Neuronal stem cell (in vitro differentiated cells): ENCODE data around the gene PITPNM3.

ENCODE experiments used
- DNase-seq: peaks from one replicate; pipeline ENCODE4 v3.0.0-alpha.2; 2013; ENCODE audit warnings: low spot score
- H2AFZ ChIP-seq: one replicate; pipeline ENCODE4 v1.6.1; 2013; ENCODE audit warnings: mild to moderate bottlenecking, low read length, inconsistent platforms
- H2AK5ac ChIP-seq: 2 replicates; pipeline ENCODE4 v1.6.1; 2013; ENCODE audit warnings: low read depth, mild to moderate bottlenecking, inconsistent platforms, low read length, moderate library complexity, mixed read lengths
- H2BK120ac ChIP-seq: 2 replicates; pipeline ENCODE4 v1.6.1; 2013; ENCODE audit warnings: low read depth, mild to moderate bottlenecking, inconsistent platforms, low read length, moderate library complexity, mixed read lengths
- H2BK12ac ChIP-seq: one replicate; pipeline ENCODE4 v1.6.1; 2013; ENCODE audit warnings: low read length, inconsistent platforms
- H2BK15ac ChIP-seq: 2 replicates; pipeline ENCODE4 v1.6.1; 2013; ENCODE audit warnings: mild to moderate bottlenecking, low read length, inconsistent platforms, mixed read lengths
- H2BK5ac ChIP-seq: one replicate; pipeline ENCODE4 v1.6.1; 2013; ENCODE audit warnings: inconsistent platforms, mild to moderate bottlenecking, low read length, moderate library complexity
- H3K14ac ChIP-seq: one replicate; pipeline ENCODE4 v1.6.1; 2013; ENCODE audit warnings: low read length, inconsistent platforms
- H3K18ac ChIP-seq: 2 replicates; pipeline ENCODE4 v1.6.1; 2013; ENCODE audit warnings: low read length, inconsistent platforms
- H3K23ac ChIP-seq: 2 replicates; pipeline ENCODE4 v1.6.1; 2013; ENCODE audit warnings: low read depth, mild to moderate bottlenecking, mixed read lengths, low read length, inconsistent platforms; ENCODE audit not compliant: poor library complexity
- H3K27ac ChIP-seq: replicated peaks from 3 replicates; pipeline ENCODE4 v1.5.1; 2013; ENCODE audit warnings: low read length, inconsistent platforms
- H3K27me3 ChIP-seq, 3 experiments: 2 replicates each; pipeline ENCODE4 v1.6.1; 2013; ENCODE audit warnings: low read length in 3 of 3, mild to moderate bottlenecking in 2 of 3, inconsistent platforms in 1 of 3, low read depth in 1 of 3, mixed read lengths in 1 of 3, moderate library complexity in 1 of 3; ENCODE audit not compliant: control insufficient read depth in 3 of 3, insufficient read depth in 3 of 3
- H3K36me3 ChIP-seq, 2 donors: replicated peaks in 1 of 2; 2 replicates each; pipeline ENCODE4 v1.6.1; 2013; ENCODE audit warnings: low read length in 2 of 2; ENCODE audit not compliant: control insufficient read depth in 2 of 2, insufficient read depth in 2 of 2
- H3K4ac ChIP-seq: 2 replicates; pipeline ENCODE4 v1.6.1; 2013; ENCODE audit warnings: inconsistent platforms, mild to moderate bottlenecking, low read length, moderate library complexity
- H3K4me1 ChIP-seq, 2 donors: 1 replicate in 1 of 2; 2 replicates in 1 of 2; pipeline ENCODE4 v1.6.1; 2013; ENCODE audit warnings: low read length in 2 of 2, low read depth in 1 of 2; ENCODE audit not compliant: control insufficient read depth in 2 of 2, insufficient read depth in 1 of 2
- H3K4me2 ChIP-seq: one replicate; pipeline ENCODE4 v1.6.1; 2013; ENCODE audit warnings: mild to moderate bottlenecking, low read length, inconsistent platforms; ENCODE audit not compliant: insufficient read depth, poor library complexity, severe bottlenecking
- H3K4me3 ChIP-seq, 2 donors: 2 replicates each; pipeline ENCODE4 v1.5.1; 2013; ENCODE audit warnings: low read length in 2 of 2, mild to moderate bottlenecking in 2 of 2, inconsistent platforms in 1 of 2, moderate library complexity in 1 of 2
- H3K79me1 ChIP-seq: one replicate; pipeline ENCODE4 v1.6.1; 2013; ENCODE audit warnings: low read depth, mild to moderate bottlenecking, inconsistent platforms, low read length, moderate library complexity
- H3K9ac ChIP-seq: one replicate; pipeline ENCODE4 v1.6.1; 2013; ENCODE audit warnings: mild to moderate bottlenecking, low read depth, low read length, inconsistent platforms; ENCODE audit not compliant: poor library complexity
- H3K9me3 ChIP-seq, 2 donors: replicated peaks in 1 of 2; 2 replicates each; pipeline versions ENCODE3 to v1.6.1; 2013; ENCODE audit warnings: low read length in 2 of 2, mild to moderate bottlenecking in 2 of 2, inconsistent platforms in 1 of 2, low read depth in 1 of 2, mixed read lengths in 1 of 2, moderate library complexity in 1 of 2; ENCODE audit not compliant: control insufficient read depth in 2 of 2, insufficient read depth in 1 of 2
- H4K8ac ChIP-seq: one replicate; pipeline ENCODE4 v1.6.1; 2013; ENCODE audit warnings: low read depth, mild to moderate bottlenecking, inconsistent platforms, low read length, moderate library complexity
- H4K91ac ChIP-seq: one replicate; pipeline ENCODE4 v1.6.1; 2013; ENCODE audit warnings: low read length, low read depth, mild to moderate bottlenecking, inconsistent platforms; ENCODE audit not compliant: poor library complexity
- WGBS, 2 donors: extraction: QIAGEN DNeasy Blood & Tissue Kit; methylation state at CpG; one replicate each; pipeline ENCODE4 v1.1.7; 2013; ENCODE audit warnings: missing lambda C conversion rate in 2 of 2, mixed read lengths in 1 of 2; ENCODE audit not compliant: insufficient read length in 2 of 2, insufficient replicate concordance in 1 of 2; ENCODE audit errors: extremely low coverage in 2 of 2; 5-methylcytosine and 5-hydroxymethylcytosine counted together

PITPNM3 gene

DNA sequence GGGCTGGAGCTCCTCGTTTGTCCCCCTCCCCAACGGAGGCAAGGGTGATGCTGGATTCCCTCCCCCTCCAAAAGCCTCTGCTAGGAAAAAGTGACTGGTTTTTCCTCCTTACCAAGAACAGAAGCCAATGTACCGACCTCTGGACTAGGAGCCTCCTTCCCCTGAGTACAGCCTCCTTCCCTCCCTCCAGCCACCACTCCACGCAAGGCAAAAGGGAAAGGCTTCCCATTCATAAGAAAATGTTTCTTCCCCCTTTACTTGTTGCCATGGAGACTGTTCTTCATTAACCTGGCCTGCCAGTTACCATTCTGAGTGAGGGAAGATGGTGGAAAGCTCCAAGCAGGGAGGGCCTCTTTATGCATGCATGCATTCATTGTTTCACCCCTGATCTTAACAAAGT, 116.4 kb downstream of the PITPNM3 start:
- Histone ChIP-seq H3K18ac (no peak overlapping the region), H3K4me2 (peak overlapping the region; percentile 39), H3K27ac (peak overlapping the region; percentile 84), H3K4me3 (no peak overlapping the region), H3K9me3 (peaks cover 0 to 5% of the 10 kb centered on the region in 2 donors), H3K14ac (no peak overlapping the region), H2BK15ac (no peak overlapping the region), H2AFZ (peak overlapping the region; percentile 25), H4K8ac (no peak overlapping the region), H3K23ac (no peak overlapping the region), H2BK5ac (no peak overlapping the region), H3K4ac (no peak overlapping the region), H2BK120ac (no peak overlapping the region), H4K91ac (no peak overlapping the region), H2BK12ac (no peak overlapping the region), H3K36me3 (peaks cover 0 to under 1% of the 10 kb centered on the region in 2 donors), H3K9ac (no peak overlapping the region), H3K4me1 (peaks cover 19 to 30% of the 10 kb centered on the region in 2 donors), H3K79me1 (peaks cover under 1% of the 10 kb centered on the region), H2AK5ac (no peak overlapping the region), H3K27me3 (no peaks in the 10 kb centered on the region)
- DNase-seq: peak; percentile 67
- WGBS, 2 donors: no CpG with 5 or more reads among the region's 4 CpGs

DNA sequence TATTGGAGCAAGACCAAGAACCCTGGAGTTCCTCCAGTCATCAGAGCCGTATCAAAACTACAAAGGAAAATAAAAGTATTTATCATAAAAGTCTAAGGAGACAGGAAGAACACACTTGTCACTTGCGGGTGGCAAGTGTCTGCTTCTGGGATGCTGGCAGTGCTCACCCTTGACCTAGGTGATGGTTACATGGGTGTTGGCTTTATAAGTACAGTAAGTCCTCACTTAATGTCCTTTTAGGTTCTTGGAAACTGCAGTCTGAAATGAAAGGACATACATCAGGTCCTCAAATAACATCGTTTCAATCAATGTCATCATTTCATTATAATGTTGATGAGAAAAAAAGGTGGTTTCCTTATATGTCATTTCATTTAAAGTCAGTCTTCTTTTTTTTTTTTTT, 118.4 kb downstream of the PITPNM3 start:
- no peak overlapping the region for H2BK120ac ChIP-seq
- WGBS, 2 donors: no CpG with 5 or more reads among the region's 3 CpGs
- no peak for DNase-seq

DNA sequence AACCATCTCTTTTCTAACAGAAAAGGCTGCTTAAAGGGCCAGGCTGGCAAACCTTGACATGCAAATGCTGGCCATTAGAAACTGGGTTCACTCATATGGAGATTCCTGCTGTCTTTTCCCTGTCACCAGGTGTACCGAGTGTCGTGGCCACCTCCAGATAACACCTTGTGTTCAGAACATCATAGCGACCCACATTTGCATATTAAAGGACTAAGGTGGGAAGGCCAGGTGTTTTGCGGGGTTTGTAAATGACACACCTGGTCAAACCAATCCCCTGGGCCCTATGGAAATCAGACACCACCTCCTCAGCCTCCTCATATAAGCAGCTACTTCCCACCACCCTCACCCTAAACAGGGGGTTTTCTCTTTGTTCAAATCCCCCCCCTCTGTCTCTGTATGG, 118.9 kb downstream of the PITPNM3 start:
- Histone ChIP-seq H2BK12ac (no peak overlapping the region), H2AFZ (no peak overlapping the region), H3K4me3 (no peak overlapping the region), H3K9me3 (peaks cover 0 to 5% of the 10 kb centered on the region in 2 donors), H3K4me2 (no peak overlapping the region), H2BK15ac (no peak overlapping the region), H2BK120ac (no peak overlapping the region), H3K14ac (no peak overlapping the region), H3K23ac (no peak overlapping the region), H3K36me3 (no peaks in the 10 kb centered on the region), H4K91ac (no peak overlapping the region), H3K27ac (no peak overlapping the region), H3K9ac (no peak overlapping the region), H2BK5ac (no peak overlapping the region), H3K27me3 (no peaks in the 10 kb centered on the region), H3K18ac (no peak overlapping the region), H2AK5ac (no peak overlapping the region), H4K8ac (no peak overlapping the region), H3K79me1 (no peaks in the 10 kb centered on the region), H3K4ac (no peak overlapping the region), H3K4me1 (peaks cover 17 to 29% of the 10 kb centered on the region in 2 donors)
- no CpG with 5 or more reads among the region's 4 CpGs for WGBS, 2 donors
- DNase-seq: no peak

More for the DNA sequence above, 118.4 kb downstream of the PITPNM3 start:
- no peak overlapping the region for H3K23ac ChIP-seq
- no peaks in the 10 kb centered on the region for H3K27me3 ChIP-seq
- H4K8ac ChIP-seq: no peak overlapping the region
- peaks cover 17 to 29% of the 10 kb centered on the region in 2 donors for H3K4me1 ChIP-seq
- no peaks in the 10 kb centered on the region for H3K79me1 ChIP-seq
- no peak overlapping the region for H2BK12ac ChIP-seq
- H2BK5ac ChIP-seq: no peak overlapping the region
- no peak overlapping the region for H3K9ac ChIP-seq
- H3K4me2 ChIP-seq: no peak overlapping the region
- no peaks in the 10 kb centered on the region for H3K36me3 ChIP-seq
- H3K27ac ChIP-seq: no peak overlapping the region
- H2BK15ac ChIP-seq: no peak overlapping the region
- H2AK5ac ChIP-seq: no peak overlapping the region
- H3K14ac ChIP-seq: no peak overlapping the region
- no peak overlapping the region for H3K4me3 ChIP-seq
- H3K18ac ChIP-seq: no peak overlapping the region
- H4K91ac ChIP-seq: no peak overlapping the region
- peaks cover 0 to 5% of the 10 kb centered on the region in 2 donors for H3K9me3 ChIP-seq
- H3K4ac ChIP-seq: no peak overlapping the region
- H2AFZ ChIP-seq: no peak overlapping the region

DNA sequence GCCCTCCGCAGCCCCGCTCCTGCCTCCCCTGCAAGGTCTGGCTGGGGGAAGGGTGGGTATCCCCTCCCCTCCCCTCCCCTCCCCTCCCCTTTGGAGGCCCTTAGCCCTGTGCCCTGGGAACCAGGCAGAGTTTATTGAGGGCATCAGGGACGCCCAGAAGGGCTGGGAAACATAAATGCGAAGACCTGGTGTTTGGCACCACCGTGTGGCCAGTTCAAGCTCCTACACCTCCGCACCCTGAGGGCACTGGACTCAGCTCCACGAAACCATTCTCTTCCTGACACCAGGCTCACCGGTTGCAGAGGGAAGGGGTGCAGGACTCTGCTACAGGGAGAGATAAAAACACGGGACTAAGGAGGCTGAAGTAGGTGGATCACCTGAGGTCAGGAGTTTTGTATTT, 120.4 kb downstream of the PITPNM3 start:
- peak; percentile 64 for DNase-seq
- peak overlapping the region; percentile 71 for H2AFZ ChIP-seq
- H3K4me1 ChIP-seq: peaks cover 13 to 24% of the 10 kb centered on the region in 2 donors
- no peak overlapping the region for H2BK12ac ChIP-seq
- H3K79me1 ChIP-seq: no peaks in the 10 kb centered on the region
- H3K4ac ChIP-seq: no peak overlapping the region
- peak overlapping the region; percentile 90 for H2BK15ac ChIP-seq
- H3K18ac ChIP-seq: peak overlapping the region; percentile 94
- no peak overlapping the region for H3K14ac ChIP-seq
- no peaks in the 10 kb centered on the region for H3K36me3 ChIP-seq
- H2BK120ac ChIP-seq: peak overlapping the region; percentile 62
- H3K4me3 ChIP-seq: no peak overlapping the region
- no peak overlapping the region for H3K23ac ChIP-seq
- H3K9ac ChIP-seq: no peak overlapping the region
- no peak overlapping the region for H2BK5ac ChIP-seq
- H2AK5ac ChIP-seq: peak overlapping the region; percentile 77
- WGBS, 2 donors: no CpG with 5 or more reads among the region's 9 CpGs
- H4K8ac ChIP-seq: no peak overlapping the region
- H3K9me3 ChIP-seq: no peaks in the 10 kb centered on the region
- H3K27ac ChIP-seq: no peak overlapping the region
- H3K27me3 ChIP-seq: no peaks in the 10 kb centered on the region
- no peak overlapping the region for H4K91ac ChIP-seq
- H3K4me2 ChIP-seq: no peak overlapping the region
